Stimulated activated CD4-positive, alpha-beta T cell treated with anti-CD3 and anti-CD28 coated beads, Interleukin-15, amount 100 ng/mL, for 24 hours (primary cell): ENCODE results near the gene ZNF133.

Experiments
- DNase-seq: peaks from one replicate; pipeline ENCODE4 v3.0.0-alpha.2; 2020

ZNF133 gene

GRCh38 chr20:18364768-18365167, 76.4 kb downstream of the ZNF133 start:
- no peak for DNase-seq
